ENCODE data around the gene CNGA1.
A peak's percentile ranks its signal among the peaks of the same experiment; 100 is the strongest.

CNGA1 gene

DNA sequence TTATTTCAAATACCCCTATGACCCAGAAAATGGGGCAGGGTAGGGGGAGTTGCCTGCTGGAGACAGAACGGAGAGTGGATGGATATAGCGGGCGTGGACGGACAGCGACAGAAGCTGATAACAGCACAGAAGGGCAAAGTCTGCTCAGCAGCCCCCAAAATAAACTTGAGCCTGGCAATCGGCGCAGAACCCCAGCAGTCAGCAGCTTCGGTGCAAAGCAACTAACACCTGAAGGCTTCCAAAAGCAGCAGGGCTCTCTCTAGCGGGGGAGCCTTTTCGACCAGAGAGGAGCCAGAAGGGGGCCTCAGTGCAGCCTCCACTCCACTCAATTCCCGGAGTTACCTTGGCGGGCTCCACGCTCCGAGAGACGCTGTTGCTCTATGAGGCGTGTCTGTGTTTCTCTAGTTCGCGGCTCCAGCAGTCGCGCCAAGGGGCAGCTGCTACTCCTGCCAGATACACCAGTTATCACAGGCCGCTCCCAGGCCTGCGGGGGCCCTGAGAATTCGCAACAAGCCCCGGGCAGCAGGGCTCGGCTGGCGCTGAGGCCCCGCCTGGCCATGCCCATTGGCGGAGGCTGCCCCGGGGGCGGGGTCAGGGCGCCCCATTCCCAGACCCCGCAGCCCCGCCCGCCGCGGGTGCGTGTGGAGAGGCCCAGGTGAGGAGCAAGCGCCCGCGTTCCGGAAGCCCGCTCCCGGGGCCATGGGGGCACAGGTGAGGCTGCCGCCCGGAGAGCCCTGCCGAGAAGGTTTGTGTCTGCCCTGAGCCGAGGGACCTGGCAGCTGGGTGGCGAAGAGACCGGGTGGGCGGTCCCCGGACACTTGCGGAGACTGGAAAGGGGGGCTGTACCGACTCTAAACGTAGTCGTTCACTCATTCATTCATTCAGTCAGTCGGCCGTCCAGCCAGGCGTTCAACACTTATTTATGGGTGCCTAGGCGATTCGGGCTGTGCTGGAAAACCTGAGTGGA, at the start of gene CNGA1, which contains the start of gene NIPAL1:
Gene CNGA1, minus strand, starts transcription at position 541 of the 967 bp plus-strand sequence. CDS start 63,992 bp downstream, outside the sequence.
Gene NIPAL1, plus strand, starts transcription at position 632 of the 967 bp plus-strand sequence. Its CDS starts 68 bp downstream, at position 700.
- Histone ChIP-seq H3K27me3 (ENCODE audit: control insufficient read depth in 2 of 2, insufficient read depth in 2 of 2, low read length in 2 of 2) (peaks cover 0 to 3% of the 10 kb centered on the region in 2 donors), H3K9me3 (ENCODE audit: control insufficient read depth in 2 of 2, low read length in 2 of 2) (no peaks in the 10 kb centered on the region), H3K36me3 (ENCODE audit: control insufficient read depth in 2 of 2, insufficient read depth in 2 of 2, low read length in 2 of 2) (no peaks in the 10 kb centered on the region), H3K4me3 (ENCODE audit: low read length in 2 of 2) (peak within 1 kb of the TSS; percentile 78 to 91), H3K27ac (ENCODE audit: low read depth in 2 of 2, low read length in 2 of 2) (peak within 1 kb of the TSS; percentile 82 to 88), H3K9ac (ENCODE audit: low read depth in 1 of 2, low read length in 2 of 2) (peak within 1 kb of the TSS; percentile 80 to 86), H3K4me1 (ENCODE audit: control insufficient read depth in 2 of 2, insufficient read depth in 2 of 2, low read length in 2 of 2) (peaks cover 16 to 31% of the 10 kb centered on the region in 2 donors)

DNA sequence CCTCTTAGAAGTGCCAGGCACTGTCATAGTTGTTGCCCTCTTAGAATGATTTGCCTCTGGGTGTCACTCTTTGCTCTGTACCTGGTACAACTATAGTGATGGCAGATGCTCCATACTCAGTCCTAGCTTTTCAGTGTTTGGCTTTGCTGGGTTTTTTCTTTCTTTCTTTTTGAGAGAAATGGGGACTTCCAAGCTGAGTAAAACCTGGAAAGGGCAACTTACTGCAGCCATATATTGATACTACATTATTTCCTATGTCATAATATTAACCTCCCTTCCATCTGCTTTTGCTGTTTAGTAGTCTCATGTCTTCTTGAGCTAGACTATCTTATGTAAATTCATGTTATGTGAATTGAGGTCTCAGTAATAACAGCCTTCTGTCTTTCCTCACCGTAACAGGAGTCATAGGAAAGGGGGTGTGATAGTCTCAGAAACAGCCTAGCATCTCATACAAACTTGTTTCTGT, 49.1 kb upstream of the CNGA1 start:
- Histone ChIP-seq H3K9me3 (ENCODE audit: control insufficient read depth in 2 of 2, low read length in 2 of 2) (no peaks in the 10 kb centered on the region), H3K4me1 (ENCODE audit: control insufficient read depth in 2 of 2, insufficient read depth in 2 of 2, low read length in 2 of 2) (no peaks in the 10 kb centered on the region), H3K36me3 (ENCODE audit: control insufficient read depth in 2 of 2, insufficient read depth in 2 of 2, low read length in 2 of 2) (no peaks in the 10 kb centered on the region), H3K9ac (ENCODE audit: low read depth in 1 of 2, low read length in 2 of 2) (no peak overlapping the region), H3K4me3 (ENCODE audit: low read length in 2 of 2) (no peak overlapping the region), H3K27me3 (ENCODE audit: control insufficient read depth in 2 of 2, insufficient read depth in 2 of 2, low read length in 2 of 2) (no peaks in the 10 kb centered on the region), H3K27ac (ENCODE audit: low read depth in 2 of 2, low read length in 2 of 2) (no peak overlapping the region)

DNA sequence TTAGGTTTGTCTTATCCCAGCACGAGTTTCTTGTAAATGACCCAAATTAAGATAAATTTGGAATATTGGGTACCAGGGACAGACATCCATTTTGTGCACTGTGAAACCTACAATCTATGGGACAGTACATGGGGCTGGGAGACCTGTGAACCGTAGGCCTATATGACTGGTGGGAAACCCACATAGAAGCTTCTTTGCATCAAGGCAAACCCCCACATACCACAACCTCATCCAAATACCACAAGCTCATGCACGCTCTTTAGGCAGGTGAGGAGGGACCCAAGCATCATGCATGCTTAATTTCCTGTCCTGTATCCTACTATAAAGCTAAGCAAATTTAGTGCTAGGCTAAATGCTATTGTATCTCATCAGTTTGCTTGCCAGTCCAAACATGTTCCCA, 47.9 kb upstream of the CNGA1 start:
- Histone ChIP-seq H3K9me3 (ENCODE audit: control insufficient read depth in 2 of 2, low read length in 2 of 2) (no peaks in the 10 kb centered on the region), H3K27me3 (ENCODE audit: control insufficient read depth in 2 of 2, insufficient read depth in 2 of 2, low read length in 2 of 2) (no peaks in the 10 kb centered on the region), H3K9ac (ENCODE audit: low read depth in 1 of 2, low read length in 2 of 2) (no peak overlapping the region), H3K4me3 (ENCODE audit: low read length in 2 of 2) (no peak overlapping the region), H3K36me3 (ENCODE audit: control insufficient read depth in 2 of 2, insufficient read depth in 2 of 2, low read length in 2 of 2) (no peaks in the 10 kb centered on the region), H3K27ac (ENCODE audit: low read depth in 2 of 2, low read length in 2 of 2) (no peak overlapping the region), H3K4me1 (ENCODE audit: control insufficient read depth in 2 of 2, insufficient read depth in 2 of 2, low read length in 2 of 2) (no peaks in the 10 kb centered on the region)

DNA sequence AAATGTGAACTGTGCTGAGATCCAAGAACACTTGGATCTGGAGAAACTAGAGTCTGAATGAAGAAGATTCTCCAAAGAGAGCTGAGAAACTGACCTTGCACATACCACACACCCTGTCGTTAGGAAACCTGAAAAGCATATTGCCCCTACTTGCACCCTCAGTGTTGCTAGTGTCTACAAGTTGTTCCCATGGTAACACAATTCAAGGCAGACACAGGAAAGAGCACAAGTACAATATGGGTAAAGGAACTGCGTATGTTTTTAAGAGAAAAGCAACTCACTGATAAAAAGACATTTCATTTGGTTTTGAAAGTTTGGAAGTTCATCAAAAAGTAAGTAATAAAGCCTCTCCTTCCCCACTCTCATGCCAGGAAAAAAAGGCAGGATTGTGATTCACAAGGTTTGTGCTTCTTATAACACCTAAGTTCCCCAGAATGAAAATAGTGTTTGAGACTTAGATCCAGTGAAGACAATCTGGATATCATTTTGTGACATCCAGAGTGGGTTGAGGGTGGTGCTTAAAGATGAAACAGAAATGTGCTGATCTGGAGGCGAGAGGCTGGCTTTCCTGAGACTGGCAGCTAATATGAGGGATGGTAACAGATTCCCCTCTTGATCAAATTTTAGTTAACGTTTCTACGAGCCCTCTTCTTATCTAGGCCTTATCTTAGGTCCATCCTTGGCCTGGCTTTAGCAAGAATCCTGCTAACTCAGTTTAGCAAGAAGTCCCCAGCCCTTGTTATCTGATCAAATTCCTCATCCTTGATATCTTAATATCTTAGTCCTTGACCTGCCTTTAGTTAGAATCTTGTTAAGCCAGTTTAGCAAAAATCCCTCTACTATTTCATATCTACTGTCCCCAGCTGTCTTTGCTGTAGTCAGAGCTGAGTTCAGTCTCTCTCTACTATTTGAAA, 42.4 kb upstream of the CNGA1 start:
- Histone ChIP-seq H3K27me3 (ENCODE audit: control insufficient read depth in 2 of 2, insufficient read depth in 2 of 2, low read length in 2 of 2) (no peaks in the 10 kb centered on the region), H3K9me3 (ENCODE audit: control insufficient read depth in 2 of 2, low read length in 2 of 2) (no peaks in the 10 kb centered on the region), H3K4me1 (ENCODE audit: control insufficient read depth in 2 of 2, insufficient read depth in 2 of 2, low read length in 2 of 2) (no peaks in the 10 kb centered on the region), H3K9ac (ENCODE audit: low read depth in 1 of 2, low read length in 2 of 2) (no peak overlapping the region), H3K27ac (ENCODE audit: low read depth in 2 of 2, low read length in 2 of 2) (no peak overlapping the region), H3K36me3 (ENCODE audit: control insufficient read depth in 2 of 2, insufficient read depth in 2 of 2, low read length in 2 of 2) (no peaks in the 10 kb centered on the region), H3K4me3 (ENCODE audit: low read length in 2 of 2) (no peak overlapping the region)

DNA sequence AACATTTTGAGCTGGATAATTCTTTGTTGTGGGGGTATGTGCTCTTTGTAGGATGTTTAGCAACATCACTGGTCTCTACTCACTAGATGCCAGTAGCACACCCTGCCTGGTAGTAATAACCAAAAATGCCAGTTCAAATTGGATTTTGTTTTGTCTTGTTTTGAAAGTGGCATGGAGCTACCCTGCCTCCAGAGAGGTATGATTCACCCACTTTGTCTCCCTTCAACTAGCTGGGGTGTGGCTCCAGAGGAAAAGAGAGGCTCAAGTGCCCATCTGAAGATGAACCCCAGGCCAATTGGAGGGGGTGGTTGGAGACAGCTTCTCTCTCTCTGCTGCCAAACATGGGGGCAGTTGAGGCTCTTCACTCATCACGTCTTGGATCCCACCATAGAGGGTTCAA, 34.6 kb upstream of the CNGA1 start:
- Histone ChIP-seq H3K36me3 (ENCODE audit: control insufficient read depth in 2 of 2, insufficient read depth in 2 of 2, low read length in 2 of 2) (no peaks in the 10 kb centered on the region), H3K27ac (ENCODE audit: low read depth in 2 of 2, low read length in 2 of 2) (no peak overlapping the region), H3K27me3 (ENCODE audit: control insufficient read depth in 2 of 2, insufficient read depth in 2 of 2, low read length in 2 of 2) (no peaks in the 10 kb centered on the region), H3K4me3 (ENCODE audit: low read length in 2 of 2) (no peak overlapping the region), H3K9me3 (ENCODE audit: control insufficient read depth in 2 of 2, low read length in 2 of 2) (no peaks in the 10 kb centered on the region), H3K4me1 (ENCODE audit: control insufficient read depth in 2 of 2, insufficient read depth in 2 of 2, low read length in 2 of 2) (peaks cover 7 to 14% of the 10 kb centered on the region in 2 donors), H3K9ac (ENCODE audit: low read depth in 1 of 2, low read length in 2 of 2) (no peak overlapping the region)

DNA sequence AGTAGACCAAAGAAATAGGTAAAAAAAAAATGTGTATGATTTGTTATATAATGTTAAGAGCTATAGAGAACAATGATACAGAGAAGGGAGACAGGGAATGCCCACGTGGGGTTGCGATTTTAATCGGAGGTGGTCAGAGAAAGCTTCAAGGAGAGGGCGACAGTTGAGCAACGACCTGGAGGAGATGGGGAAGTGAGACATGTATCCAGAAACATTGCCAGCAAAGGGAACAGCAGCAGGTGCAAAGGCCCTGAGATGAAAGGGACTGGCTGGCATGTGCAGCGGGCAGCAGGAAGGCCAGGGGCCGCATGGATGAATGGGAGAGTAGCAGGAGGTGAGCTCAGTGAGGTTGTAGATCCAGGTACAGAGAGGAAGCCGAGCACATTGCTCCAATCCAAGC, 33.0 kb upstream of the CNGA1 start:
- Histone ChIP-seq H3K36me3 (ENCODE audit: control insufficient read depth in 2 of 2, insufficient read depth in 2 of 2, low read length in 2 of 2) (no peaks in the 10 kb centered on the region), H3K4me3 (ENCODE audit: low read length in 2 of 2) (no peak overlapping the region), H3K27me3 (ENCODE audit: control insufficient read depth in 2 of 2, insufficient read depth in 2 of 2, low read length in 2 of 2) (no peaks in the 10 kb centered on the region), H3K4me1 (ENCODE audit: control insufficient read depth in 2 of 2, insufficient read depth in 2 of 2, low read length in 2 of 2) (peaks cover 7 to 14% of the 10 kb centered on the region in 2 donors), H3K27ac (ENCODE audit: low read depth in 2 of 2, low read length in 2 of 2) (no peak overlapping the region), H3K9me3 (ENCODE audit: control insufficient read depth in 2 of 2, low read length in 2 of 2) (no peaks in the 10 kb centered on the region), H3K9ac (ENCODE audit: low read depth in 1 of 2, low read length in 2 of 2) (no peak overlapping the region)

DNA sequence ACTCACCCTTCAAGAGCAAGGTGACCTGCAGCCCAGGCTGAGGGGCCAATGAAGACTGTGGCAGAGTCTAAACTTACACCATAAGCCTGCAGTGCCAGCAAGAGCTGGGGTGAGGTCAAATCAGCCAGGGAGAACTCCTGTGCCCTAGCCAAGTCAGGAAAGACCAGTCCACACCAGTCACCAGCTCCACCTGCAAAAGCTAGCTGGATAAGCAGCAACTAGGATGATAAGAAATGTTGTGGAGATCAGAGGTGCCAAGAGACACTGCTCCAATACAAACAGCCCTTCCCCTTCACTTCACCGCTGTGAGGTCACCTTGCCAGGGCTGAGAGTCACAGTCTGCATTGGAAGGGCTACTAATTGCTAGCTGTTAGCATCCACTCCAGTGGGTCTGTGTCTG, 31.4 kb upstream of the CNGA1 start:
- peak overlapping the region in 1 of 2 donors; percentile 26 for H3K4me3 ChIP-seq (ENCODE audit: low read length in 2 of 2)
- H3K9me3 ChIP-seq (ENCODE audit: control insufficient read depth in 2 of 2, low read length in 2 of 2) = no peaks in the 10 kb centered on the region
- H3K9ac ChIP-seq (ENCODE audit: low read depth in 1 of 2, low read length in 2 of 2) = no peak overlapping the region
- H3K4me1 ChIP-seq (ENCODE audit: control insufficient read depth in 2 of 2, insufficient read depth in 2 of 2, low read length in 2 of 2) = peaks cover 7 to 14% of the 10 kb centered on the region in 2 donors
- H3K27ac ChIP-seq (ENCODE audit: low read depth in 2 of 2, low read length in 2 of 2) = no peak overlapping the region
- no peaks in the 10 kb centered on the region for H3K36me3 ChIP-seq (ENCODE audit: control insufficient read depth in 2 of 2, insufficient read depth in 2 of 2, low read length in 2 of 2)
- H3K27me3 ChIP-seq (ENCODE audit: control insufficient read depth in 2 of 2, insufficient read depth in 2 of 2, low read length in 2 of 2) = no peaks in the 10 kb centered on the region

DNA sequence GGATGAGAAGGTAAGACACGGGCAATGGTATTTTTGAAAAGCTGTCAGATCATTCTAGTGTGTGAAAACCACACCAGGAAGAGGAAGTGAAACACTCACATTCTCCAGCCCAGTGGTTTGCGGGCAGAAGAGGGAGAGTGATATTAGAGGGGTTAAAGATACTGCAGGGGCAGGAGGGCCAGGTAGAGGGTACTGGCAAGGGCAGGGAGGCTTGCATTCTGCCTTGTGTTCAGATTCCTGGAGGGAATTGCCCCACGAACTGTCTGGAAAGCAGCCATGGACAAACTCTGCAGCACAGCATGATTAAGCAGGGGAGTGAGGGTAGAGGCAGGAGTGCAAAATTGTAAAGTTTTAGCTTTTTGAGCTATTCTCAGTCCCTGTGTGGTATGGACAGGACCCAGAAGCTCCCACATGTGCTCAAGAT, 31.0 kb upstream of the CNGA1 start:
- H3K4me3 ChIP-seq (ENCODE audit: low read length in 2 of 2) = peak overlapping the region in 1 of 2 donors; percentile 26
- H3K27ac ChIP-seq (ENCODE audit: low read depth in 2 of 2, low read length in 2 of 2) = no peak overlapping the region
- no peaks in the 10 kb centered on the region for H3K27me3 ChIP-seq (ENCODE audit: control insufficient read depth in 2 of 2, insufficient read depth in 2 of 2, low read length in 2 of 2)
- no peak overlapping the region for H3K9ac ChIP-seq (ENCODE audit: low read depth in 1 of 2, low read length in 2 of 2)
- H3K36me3 ChIP-seq (ENCODE audit: control insufficient read depth in 2 of 2, insufficient read depth in 2 of 2, low read length in 2 of 2) = no peaks in the 10 kb centered on the region
- H3K4me1 ChIP-seq (ENCODE audit: control insufficient read depth in 2 of 2, insufficient read depth in 2 of 2, low read length in 2 of 2) = peaks cover 10 to 14% of the 10 kb centered on the region in 2 donors
- no peaks in the 10 kb centered on the region for H3K9me3 ChIP-seq (ENCODE audit: control insufficient read depth in 2 of 2, low read length in 2 of 2)

DNA sequence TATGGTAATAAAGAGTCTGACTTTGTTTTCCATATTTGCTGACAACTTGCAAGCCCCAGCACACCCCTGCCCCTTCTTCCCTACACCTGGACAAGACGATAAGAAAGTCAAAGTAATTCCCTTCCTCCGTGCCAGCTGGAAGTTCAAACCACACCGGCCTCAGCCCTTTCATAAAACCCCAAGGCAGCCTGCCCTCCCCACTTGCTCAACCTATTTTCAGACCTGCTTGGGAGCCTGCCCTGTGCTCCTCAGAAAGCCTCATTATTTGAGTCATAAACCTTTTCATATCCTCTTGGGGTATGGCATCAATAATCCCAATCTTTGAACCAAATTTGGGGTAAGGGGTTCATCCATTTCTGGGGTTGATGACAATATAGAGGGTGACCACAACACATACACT, 29.6 kb upstream of the CNGA1 start:
- Histone ChIP-seq H3K4me1 (ENCODE audit: control insufficient read depth in 2 of 2, insufficient read depth in 2 of 2, low read length in 2 of 2) (peaks cover 11 to 14% of the 10 kb centered on the region in 2 donors), H3K9me3 (ENCODE audit: control insufficient read depth in 2 of 2, low read length in 2 of 2) (no peaks in the 10 kb centered on the region), H3K27ac (ENCODE audit: low read depth in 2 of 2, low read length in 2 of 2) (no peak overlapping the region), H3K27me3 (ENCODE audit: control insufficient read depth in 2 of 2, insufficient read depth in 2 of 2, low read length in 2 of 2) (no peaks in the 10 kb centered on the region), H3K9ac (ENCODE audit: low read depth in 1 of 2, low read length in 2 of 2) (no peak overlapping the region), H3K4me3 (ENCODE audit: low read length in 2 of 2) (no peak overlapping the region), H3K36me3 (ENCODE audit: control insufficient read depth in 2 of 2, insufficient read depth in 2 of 2, low read length in 2 of 2) (no peaks in the 10 kb centered on the region)

Measured in mucosa of rectum (tissue), 2 donors.